Endodermal cell (in vitro differentiated cells): ENCODE measurements around the gene CDK15. TPM values are rescaled to one million over a fixed set of nuclear protein-coding genes. Genes with fewer than 3 reads are reported as not detected.

ENCODE experiments used
- DNase-seq: peaks from one replicate; pipeline ENCODE4 v3.0.0-alpha.2; 2017
- H3K27ac ChIP-seq: 2 replicates; pipeline ENCODE4 v1.5.1; 2013; ENCODE audit warnings: mild to moderate bottlenecking, low read depth, low read length, moderate library complexity
- H3K27me3 ChIP-seq: 2 replicates; pipeline ENCODE4 v1.6.1; 2013; ENCODE audit warnings: mild to moderate bottlenecking, low read length, moderate library complexity; ENCODE audit not compliant: insufficient read depth, control insufficient read depth, poor library complexity, severe bottlenecking
- H3K36me3 ChIP-seq: 2 replicates; pipeline ENCODE4 v1.7.0; 2013; ENCODE audit warnings: mild to moderate bottlenecking, low read length, moderate library complexity; ENCODE audit not compliant: control insufficient read depth, insufficient read depth
- H3K4me1 ChIP-seq: one replicate; pipeline ENCODE4 v1.7.0; 2013; ENCODE audit warnings: low read length; ENCODE audit not compliant: control insufficient read depth, insufficient read depth
- H3K4me3 ChIP-seq: 2 replicates; pipeline ENCODE4 v1.5.1; 2013; ENCODE audit warnings: mild to moderate bottlenecking, low read length, moderate library complexity
- H3K9ac ChIP-seq: 2 replicates; pipeline ENCODE4 v1.6.1; 2013; ENCODE audit warnings: mild to moderate bottlenecking, low read length, moderate library complexity; ENCODE audit not compliant: poor library complexity, severe bottlenecking; ENCODE audit errors: extremely low read depth
- H3K9me3 ChIP-seq: 2 replicates; pipeline ENCODE4 v1.6.1; 2013; ENCODE audit warnings: mild to moderate bottlenecking, low read length, moderate library complexity; ENCODE audit not compliant: control insufficient read depth
- H3K27ac Mint-ChIP-seq: 2 replicates; pipeline ENCODE4 v1.8.0; 2020; ENCODE audit warnings: mixed read lengths
- H3K27me3 Mint-ChIP-seq: 2 replicates; pipeline ENCODE4 v1.8.0; 2021; ENCODE audit warnings: mild to moderate bottlenecking, mixed read lengths; ENCODE audit not compliant: insufficient read depth
- H3K36me3 Mint-ChIP-seq: 2 replicates; pipeline ENCODE4 v1.8.0; 2020; ENCODE audit warnings: low read depth, mixed read lengths
- H3K4me1 Mint-ChIP-seq: 2 replicates; pipeline ENCODE4 v1.8.0; 2020; ENCODE audit warnings: mixed read lengths
- H3K4me3 Mint-ChIP-seq: 2 replicates; pipeline ENCODE4 v1.8.0; 2020; ENCODE audit warnings: mild to moderate bottlenecking, moderate library complexity, mixed read lengths
- H3K9me3 Mint-ChIP-seq: 2 replicates; pipeline ENCODE4 v1.8.0; 2020; ENCODE audit warnings: mild to moderate bottlenecking, mixed read lengths
- WGBS, 2 experiments: methylation state at CpG; one replicate each; pipeline versions ENCODE4 v1.1.5 to v1.1.7; 2013; ENCODE audit warnings: missing lambda C conversion rate in 2 of 2, mixed read lengths in 1 of 2; ENCODE audit not compliant: insufficient coverage in 1 of 2, insufficient read length in 1 of 2; 5-methylcytosine and 5-hydroxymethylcytosine counted together
- total RNA-seq, 2 donors: library from RNA; stranded (reverse); fragmentation: NEBNext Ultra II Directional in 1 of 2; extraction: Animal tissue kit (Norgen Biotek cat#: 25700) in 1 of 2; gene quantifications; 2 replicates in 1 of 2; 3 replicates in 1 of 2; pipeline ENCODE4 v1.2.1, GENCODE V29; 2021
- TF ChIP-seq, protein P1 (sequence below): fragments of 200-600 bp; sonication (generic); conservative IDR thresholded peaks from 2 replicates; pipeline ENCODE4 v1.5.0; 2021; ENCODE audit warnings: antibody characterized with exemption, mild to moderate bottlenecking

The CDK15 gene
- total RNA-seq, 2 donors from 2014 or later = 0.35 TPM; not detected in 1

DNA sequence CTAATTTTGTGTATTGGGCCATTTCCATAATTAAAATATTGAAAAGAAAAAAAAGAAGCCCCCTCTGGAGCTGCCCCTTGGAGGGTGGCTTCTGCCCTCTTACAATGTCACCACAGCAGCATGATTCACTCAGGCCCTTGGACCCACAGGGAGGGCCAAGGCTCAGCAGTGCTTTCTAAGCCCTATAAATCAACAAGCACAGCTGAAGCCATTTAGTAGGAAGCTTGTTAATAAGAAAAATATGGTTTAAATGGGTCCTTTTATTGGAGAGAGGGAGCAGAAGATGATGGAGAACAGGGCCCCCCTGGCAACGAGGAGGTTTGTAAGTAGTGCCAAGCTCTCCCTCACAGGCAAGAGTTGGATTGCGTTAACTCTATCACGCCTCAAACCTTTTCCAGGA lies 119.7 kb downstream of the CDK15 start:
- Mint-ChIP-seq H3K9me3 (peaks cover 2% of the 10 kb centered on the region), H3K27ac (no peak overlapping the region)
- 95% methylated on average over 3 of the region's 3 CpGs; no CpG with 5 or more reads in 1 of the 2 experiments for WGBS, 2 experiments

DNA sequence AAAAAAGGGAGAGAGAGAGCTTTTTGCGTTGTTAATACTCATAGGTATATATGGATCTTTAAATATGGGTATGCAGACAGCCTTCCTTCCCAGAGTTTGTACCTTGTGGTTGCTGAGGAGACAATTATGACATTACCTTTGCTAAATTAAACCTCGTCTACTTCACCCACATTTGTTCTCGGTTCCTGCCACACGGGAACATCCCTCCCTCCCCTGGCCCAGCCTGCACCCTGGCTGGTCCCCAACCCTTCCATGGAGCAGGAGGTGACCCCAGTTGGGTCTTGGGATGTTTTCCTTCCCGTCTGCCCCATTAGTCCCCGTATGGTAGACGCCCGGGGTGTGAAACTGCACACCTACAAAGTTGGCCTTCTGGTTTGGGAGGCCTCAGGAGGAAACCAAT lies 122.0 kb downstream of the CDK15 start:
- peaks cover 71% of the 10 kb centered on the region for H3K4me1 Mint-ChIP-seq
- 94% methylated on average over 7 of the region's 8 CpGs; no CpG with 5 or more reads in 1 of the 2 experiments for WGBS, 2 experiments
- H3K9me3 Mint-ChIP-seq = no peaks in the 10 kb centered on the region
- no peaks in the 10 kb centered on the region for H3K9me3 ChIP-seq
- H3K27ac Mint-ChIP-seq = peak overlapping the region; percentile 70
- H3K4me3 ChIP-seq = no peak overlapping the region
- H3K4me1 ChIP-seq = peaks cover 33% of the 10 kb centered on the region
- no peak overlapping the region for H3K4me3 Mint-ChIP-seq
- no peak overlapping the region for H3K27ac ChIP-seq
- no peaks in the 10 kb centered on the region for H3K36me3 Mint-ChIP-seq
- DNase-seq = no peak
- H3K36me3 ChIP-seq = no peaks in the 10 kb centered on the region
- TF ChIP-seq, protein P1, sequence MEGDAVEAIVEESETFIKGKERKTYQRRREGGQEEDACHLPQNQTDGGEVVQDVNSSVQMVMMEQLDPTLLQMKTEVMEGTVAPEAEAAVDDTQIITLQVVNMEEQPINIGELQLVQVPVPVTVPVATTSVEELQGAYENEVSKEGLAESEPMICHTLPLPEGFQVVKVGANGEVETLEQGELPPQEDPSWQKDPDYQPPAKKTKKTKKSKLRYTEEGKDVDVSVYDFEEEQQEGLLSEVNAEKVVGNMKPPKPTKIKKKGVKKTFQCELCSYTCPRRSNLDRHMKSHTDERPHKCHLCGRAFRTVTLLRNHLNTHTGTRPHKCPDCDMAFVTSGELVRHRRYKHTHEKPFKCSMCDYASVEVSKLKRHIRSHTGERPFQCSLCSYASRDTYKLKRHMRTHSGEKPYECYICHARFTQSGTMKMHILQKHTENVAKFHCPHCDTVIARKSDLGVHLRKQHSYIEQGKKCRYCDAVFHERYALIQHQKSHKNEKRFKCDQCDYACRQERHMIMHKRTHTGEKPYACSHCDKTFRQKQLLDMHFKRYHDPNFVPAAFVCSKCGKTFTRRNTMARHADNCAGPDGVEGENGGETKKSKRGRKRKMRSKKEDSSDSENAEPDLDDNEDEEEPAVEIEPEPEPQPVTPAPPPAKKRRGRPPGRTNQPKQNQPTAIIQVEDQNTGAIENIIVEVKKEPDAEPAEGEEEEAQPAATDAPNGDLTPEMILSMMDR = no peak
- H3K27me3 Mint-ChIP-seq = no peaks in the 10 kb centered on the region
- H3K9ac ChIP-seq = no peak overlapping the region
- no peaks in the 10 kb centered on the region for H3K27me3 ChIP-seq

More for the DNA sequence above, 119.7 kb downstream of the CDK15 start:
- Histone ChIP-seq H3K9ac (no peak overlapping the region), H3K27ac (no peak overlapping the region), H3K4me3 (no peak overlapping the region), H3K4me1 (peaks cover 18% of the 10 kb centered on the region), H3K27me3 (no peaks in the 10 kb centered on the region), H3K36me3 (no peaks in the 10 kb centered on the region), H3K9me3 (no peaks in the 10 kb centered on the region)
- Mint-ChIP-seq H3K4me1 (peaks cover 64% of the 10 kb centered on the region), H3K27me3 (no peaks in the 10 kb centered on the region), H3K36me3 (no peaks in the 10 kb centered on the region), H3K4me3 (no peak overlapping the region)
- TF ChIP-seq, protein P1 = no peak
- peak; percentile 32 for DNase-seq

DNA sequence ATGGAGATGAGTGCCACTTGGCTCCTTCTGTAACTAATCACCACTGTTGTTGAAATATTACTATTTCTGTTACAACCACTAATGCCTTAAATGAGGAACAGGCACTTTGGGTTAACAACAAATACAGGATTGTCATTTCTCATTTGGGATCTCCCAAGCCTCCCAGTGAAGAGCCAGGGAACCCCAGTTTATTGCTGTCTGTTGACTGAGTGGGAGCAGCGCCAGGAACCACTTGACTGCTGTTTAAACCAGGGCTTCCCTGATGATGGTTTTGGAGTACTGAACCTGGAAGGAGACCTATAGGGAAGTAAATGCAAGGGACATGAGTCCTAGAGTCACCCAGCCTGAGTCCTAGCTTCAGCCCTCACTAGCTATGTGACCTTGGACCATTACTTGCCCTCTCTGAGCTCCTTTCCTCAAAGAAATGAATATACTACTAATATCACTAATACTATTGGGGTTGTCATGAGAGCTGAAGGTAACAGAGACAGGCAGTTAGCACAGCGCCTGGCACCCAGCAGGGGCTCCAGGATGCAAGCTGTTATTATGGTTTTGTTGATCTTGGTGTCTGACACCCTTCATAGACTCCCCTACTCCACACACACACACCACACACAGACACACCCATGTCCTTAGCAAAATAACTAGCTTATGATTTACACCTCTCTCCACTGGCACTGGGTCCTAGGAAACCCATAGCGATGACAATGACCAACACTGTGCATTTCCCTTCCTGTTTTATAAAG lies 123.1 kb downstream of the CDK15 start:
- Mint-ChIP-seq H3K27ac (peak overlapping the region; percentile 70), H3K4me1 (peaks cover 70% of the 10 kb centered on the region), H3K4me3 (no peak overlapping the region), H3K36me3 (no peaks in the 10 kb centered on the region), H3K27me3 (no peaks in the 10 kb centered on the region), H3K9me3 (no peaks in the 10 kb centered on the region)
- TF ChIP-seq, protein P1 = no peak
- H3K9ac ChIP-seq = peak overlapping the region; percentile 73
- no peaks in the 10 kb centered on the region for H3K36me3 ChIP-seq
- H3K27me3 ChIP-seq = no peaks in the 10 kb centered on the region
- H3K9me3 ChIP-seq = no peaks in the 10 kb centered on the region
- WGBS, 2 experiments = 82 to 100% methylated on average over 1 to 3 of the region's 3 CpGs
- peak overlapping the region; percentile 66 for H3K4me3 ChIP-seq
- DNase-seq = peak; percentile 79
- peak overlapping the region; percentile 73 for H3K27ac ChIP-seq
- peaks cover 34% of the 10 kb centered on the region for H3K4me1 ChIP-seq
